Thoracic aorta (tissue), 2 donors: ENCODE results near the gene SLC5A3. TPM values are rescaled to one million over a fixed set of nuclear protein-coding genes. Genes with fewer than 3 reads are reported as not detected.

Source experiments
- ATAC-seq: fragments of 150-250 bp; one replicate; pipeline ENCODE4 v1.8.0; 2017; ENCODE audit warnings: low read depth; ENCODE audit not compliant: insufficient number of reproducible peaks, low FRiP score
- DNase-seq: peaks from one replicate; pipeline ENCODE4 v3.0.0-alpha.2; 2020; ENCODE audit warnings: low spot score
- H3K27ac ChIP-seq, 2 donors: fragments of 200-600 bp; sonication (generic); 1 replicate in 1 of 2; 2 replicates in 1 of 2; pipeline ENCODE4 v1.5.1; 2016; ENCODE audit warnings: mild to moderate bottlenecking in 2 of 2, moderate library complexity in 2 of 2
- H3K27me3 ChIP-seq: fragments of 200-600 bp; sonication (generic); replicated peaks from 2 replicates; pipeline ENCODE4 v1.6.0; 2016; ENCODE audit warnings: mild to moderate bottlenecking; ENCODE audit not compliant: insufficient read depth
- H3K36me3 ChIP-seq: fragments of 200-600 bp; sonication (generic); one replicate; pipeline ENCODE4 v1.5.1; 2016
- H3K4me1 ChIP-seq, 2 donors: fragments of 200-600 bp; sonication (generic); 1 replicate in 1 of 2; 2 replicates in 1 of 2; pipeline versions ENCODE4 v1.5.1 to v1.6.0; 2016; ENCODE audit warnings: low read depth in 2 of 2, mild to moderate bottlenecking in 1 of 2; ENCODE audit not compliant: control insufficient read depth in 1 of 2
- H3K4me3 ChIP-seq: fragments of 200-600 bp; sonication (generic); 2 replicates; pipeline ENCODE4 v1.5.1; 2016; ENCODE audit warnings: mild to moderate bottlenecking
- H3K9me3 ChIP-seq: fragments of 200-600 bp; sonication (generic); 2 replicates; pipeline ENCODE4 v1.5.1; 2016
- CTCF ChIP-seq: fragments of 200-600 bp; sonication (generic); IDR thresholded peaks from one replicate; pipeline ENCODE4 v1.5.1; 2019; ENCODE audit warnings: antibody characterized with exemption
- total RNA-seq, 2 donors: library from RNA; depleted of rRNA; stranded (reverse); fragments of >200 nt; gene quantifications; one replicate each; pipeline versions ENCODE4 v1.1.0 to v1.2.3, GENCODE V29; 2016

Gene SLC5A3
- total RNA-seq, 2 donors from 2014 or later = 35.2 to 37.2 TPM

- no peak overlapping the region for H3K4me3 ChIP-seq
- H3K4me1 ChIP-seq = peaks cover 38 to 88% of the 10 kb centered on the region in 2 donors
- no peaks in the 10 kb centered on the region for H3K27me3 ChIP-seq
- ATAC-seq = no peak
- H3K36me3 ChIP-seq = peaks cover 19% of the 10 kb centered on the region
- no peak for TF ChIP-seq CTCF
- no peak for DNase-seq
- H3K9me3 ChIP-seq = no peaks in the 10 kb centered on the region
- H3K27ac ChIP-seq = no peak overlapping the region
These were observed 21.6 kb downstream of the SLC5A3 start for GRCh38 chr21:34094949-34095348.

- H3K36me3 ChIP-seq = peaks cover 19% of the 10 kb centered on the region
- DNase-seq = no peak
- ATAC-seq = no peak
- H3K4me3 ChIP-seq = no peak overlapping the region
- H3K9me3 ChIP-seq = no peaks in the 10 kb centered on the region
- H3K4me1 ChIP-seq = peaks cover 44 to 91% of the 10 kb centered on the region in 2 donors
- no peak overlapping the region for H3K27ac ChIP-seq
- H3K27me3 ChIP-seq = no peaks in the 10 kb centered on the region
- no peak for TF ChIP-seq CTCF
These were observed 24.1 kb downstream of the SLC5A3 start for GRCh38 chr21:34097442-34097841.

DNA sequence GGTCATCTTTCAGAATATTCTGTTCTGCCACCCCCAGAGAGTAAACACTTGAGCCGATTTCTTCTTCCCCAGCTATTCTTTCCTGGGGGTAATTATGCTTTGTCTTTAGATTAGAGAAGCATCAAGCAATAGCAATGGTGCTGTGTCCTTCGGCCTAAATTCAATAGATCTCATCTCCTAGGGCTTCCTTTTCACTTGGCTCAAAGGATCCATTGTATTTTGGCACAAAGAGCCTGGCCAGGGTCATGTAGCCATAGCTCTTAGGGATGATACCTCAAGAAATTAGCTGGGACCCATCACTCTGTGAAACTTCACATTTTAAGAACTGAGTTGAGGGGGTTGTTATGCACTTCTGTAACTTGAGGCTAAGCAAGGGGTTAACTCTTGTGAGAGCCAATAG is 27.0 kb downstream of the SLC5A3 start:
- ATAC-seq = no peak
- Histone ChIP-seq H3K27me3 (no peaks in the 10 kb centered on the region), H3K4me1 (peaks cover 36 to 93% of the 10 kb centered on the region in 2 donors), H3K36me3 (peaks cover 14% of the 10 kb centered on the region), H3K4me3 (no peak overlapping the region), H3K9me3 (no peaks in the 10 kb centered on the region), H3K27ac (peak overlapping the region; percentile 26 to 33)
- no peak for TF ChIP-seq CTCF
- DNase-seq = no peak

GRCh38 chr21:34100790-34101189 is 27.4 kb downstream of the SLC5A3 start:
- Histone ChIP-seq H3K9me3 (no peaks in the 10 kb centered on the region), H3K4me3 (no peak overlapping the region), H3K4me1 (peaks cover 36 to 98% of the 10 kb centered on the region in 2 donors), H3K27ac (peak overlapping the region; percentile 26 to 33), H3K27me3 (no peaks in the 10 kb centered on the region), H3K36me3 (peaks cover 10% of the 10 kb centered on the region)
- ATAC-seq = no peak
- DNase-seq = no peak
- TF ChIP-seq CTCF = no peak

DNA sequence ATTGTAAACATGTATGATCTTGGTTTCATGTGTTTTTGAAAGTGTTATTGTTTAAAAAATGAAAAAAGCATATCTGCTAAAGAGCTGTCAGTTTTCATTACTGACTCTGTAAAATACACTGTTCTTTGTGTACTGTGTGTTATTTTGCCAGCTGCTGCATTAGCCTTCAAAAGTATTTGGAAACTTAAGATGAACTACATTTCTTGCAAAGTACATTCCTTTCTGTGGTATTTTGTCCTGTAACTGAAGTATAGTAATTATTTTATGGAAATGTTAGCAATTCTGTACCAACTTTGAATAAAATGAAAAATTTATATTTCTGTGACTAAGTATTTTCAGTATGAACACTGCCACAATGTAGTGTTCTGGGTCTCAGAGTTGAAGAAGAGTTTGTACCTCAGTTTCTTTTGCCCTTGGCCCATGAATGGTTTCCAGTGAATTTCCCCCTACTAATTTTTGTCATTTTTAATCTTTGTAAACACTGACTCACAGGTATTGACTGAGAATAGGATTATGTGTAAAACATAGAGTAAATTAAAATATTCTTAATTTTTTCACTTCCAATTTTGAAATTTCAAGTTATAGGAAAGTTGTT is 32.7 kb downstream of the SLC5A3 start:
- DNase-seq (no peak), ATAC-seq (no peak)
- Histone ChIP-seq H3K4me1 (peaks cover 19 to 74% of the 10 kb centered on the region in 2 donors), H3K27ac (no peak overlapping the region), H3K27me3 (no peaks in the 10 kb centered on the region), H3K9me3 (no peaks in the 10 kb centered on the region), H3K4me3 (no peak overlapping the region), H3K36me3 (no peaks in the 10 kb centered on the region)
- no peak for TF ChIP-seq CTCF
